Cardiac fibroblast (primary cell): ENCODE measurements around the gene CCDC85B.

Experiments used
- DNase-seq, 2 donors: peaks; one replicate each; pipeline versions ENCODE4 v3.0.0 to v3.0.0-alpha.2; 2010; ENCODE audit warnings: low read depth in 2 of 2
- H3K4me3 ChIP-seq, 2 donors: replicated peaks in 1 of 2; 1 replicate in 1 of 2; 2 replicates in 1 of 2; pipeline ENCODE4 v1.5.1; 2011; ENCODE audit warnings: low read depth in 2 of 2, low read length in 2 of 2, mild to moderate bottlenecking in 2 of 2, moderate library complexity in 1 of 2
- TF ChIP-seq, protein P1 (sequence below): IDR thresholded peaks from one replicate; pipeline ENCODE4 v1.5.1; 2011; ENCODE audit warnings: low read depth, mild to moderate bottlenecking, low read length, inconsistent platforms

The CCDC85B gene

DNA sequence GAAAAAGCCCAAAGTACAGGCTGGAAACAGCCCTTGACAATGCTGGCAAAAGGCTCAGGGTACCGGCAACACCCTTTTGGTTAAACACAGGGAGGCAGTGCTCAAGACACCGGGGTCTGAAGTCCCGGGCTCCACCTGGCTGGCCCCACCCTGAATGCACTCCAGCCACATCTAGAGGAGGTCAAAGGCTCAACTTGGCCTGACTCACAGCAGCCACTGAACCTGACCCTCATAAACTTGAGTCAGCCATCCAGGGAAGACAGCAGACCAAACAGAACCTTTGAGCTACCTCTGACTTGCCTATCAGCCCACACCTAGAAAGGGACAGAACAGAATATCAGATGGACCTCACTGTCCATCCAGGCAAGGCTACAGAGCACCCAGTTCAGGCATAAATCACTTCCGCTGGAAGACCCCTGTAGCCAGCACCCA, 36.3 kb upstream of the CCDC85B start:
- TF ChIP-seq, protein P1, sequence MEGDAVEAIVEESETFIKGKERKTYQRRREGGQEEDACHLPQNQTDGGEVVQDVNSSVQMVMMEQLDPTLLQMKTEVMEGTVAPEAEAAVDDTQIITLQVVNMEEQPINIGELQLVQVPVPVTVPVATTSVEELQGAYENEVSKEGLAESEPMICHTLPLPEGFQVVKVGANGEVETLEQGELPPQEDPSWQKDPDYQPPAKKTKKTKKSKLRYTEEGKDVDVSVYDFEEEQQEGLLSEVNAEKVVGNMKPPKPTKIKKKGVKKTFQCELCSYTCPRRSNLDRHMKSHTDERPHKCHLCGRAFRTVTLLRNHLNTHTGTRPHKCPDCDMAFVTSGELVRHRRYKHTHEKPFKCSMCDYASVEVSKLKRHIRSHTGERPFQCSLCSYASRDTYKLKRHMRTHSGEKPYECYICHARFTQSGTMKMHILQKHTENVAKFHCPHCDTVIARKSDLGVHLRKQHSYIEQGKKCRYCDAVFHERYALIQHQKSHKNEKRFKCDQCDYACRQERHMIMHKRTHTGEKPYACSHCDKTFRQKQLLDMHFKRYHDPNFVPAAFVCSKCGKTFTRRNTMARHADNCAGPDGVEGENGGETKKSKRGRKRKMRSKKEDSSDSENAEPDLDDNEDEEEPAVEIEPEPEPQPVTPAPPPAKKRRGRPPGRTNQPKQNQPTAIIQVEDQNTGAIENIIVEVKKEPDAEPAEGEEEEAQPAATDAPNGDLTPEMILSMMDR: no peak
- no peak overlapping the region for H3K4me3 ChIP-seq
- DNase-seq: no peak

DNA sequence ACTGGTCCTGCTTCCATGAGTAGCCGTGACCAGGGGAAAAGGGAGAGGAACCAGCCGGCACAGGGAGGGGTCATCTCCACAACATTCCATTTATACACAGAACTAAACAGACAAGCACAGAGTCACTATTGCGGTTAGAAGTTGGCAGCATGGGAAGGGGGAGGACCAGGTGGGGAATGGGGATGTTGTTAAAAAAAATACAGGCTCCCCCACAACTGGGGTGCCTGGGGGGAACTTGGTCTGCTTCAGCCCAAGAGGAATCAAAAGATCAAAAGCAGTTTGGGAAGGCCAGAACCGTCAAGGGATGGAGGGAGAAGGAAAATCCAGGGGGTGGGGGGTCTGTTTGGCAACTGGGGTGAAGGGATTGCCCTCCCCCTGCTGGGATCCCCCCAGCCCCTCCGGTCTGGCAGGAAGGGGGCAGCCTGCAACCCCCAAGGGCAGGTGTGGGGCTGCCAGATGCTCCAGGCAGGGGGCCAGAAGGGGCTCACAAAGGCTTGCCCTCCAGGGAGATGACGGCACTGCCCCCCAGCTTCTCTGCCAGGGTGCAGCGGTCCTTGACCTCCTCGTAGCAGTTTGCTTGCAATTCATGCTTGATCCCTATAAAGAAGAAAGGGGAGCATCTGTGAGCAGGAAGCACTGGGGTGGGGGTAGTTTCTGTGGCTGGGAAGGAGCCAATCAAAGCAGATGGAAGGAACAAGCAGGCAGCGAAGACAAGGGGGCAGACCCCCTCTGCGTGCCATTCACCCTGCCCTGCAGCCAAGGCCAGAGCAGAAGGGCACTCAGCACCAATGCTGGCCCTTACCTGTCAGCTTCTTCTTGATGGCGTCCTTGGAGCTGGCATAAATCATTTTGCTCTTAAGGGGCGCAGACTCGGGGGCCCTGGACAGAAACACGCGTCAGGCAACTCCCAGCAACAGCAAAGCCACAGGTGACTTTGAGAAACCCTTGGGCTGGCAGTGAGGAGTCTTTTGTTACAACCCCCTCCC, 35.3 kb upstream of the CCDC85B start:
- TF ChIP-seq, protein P1: no peak

DNA sequence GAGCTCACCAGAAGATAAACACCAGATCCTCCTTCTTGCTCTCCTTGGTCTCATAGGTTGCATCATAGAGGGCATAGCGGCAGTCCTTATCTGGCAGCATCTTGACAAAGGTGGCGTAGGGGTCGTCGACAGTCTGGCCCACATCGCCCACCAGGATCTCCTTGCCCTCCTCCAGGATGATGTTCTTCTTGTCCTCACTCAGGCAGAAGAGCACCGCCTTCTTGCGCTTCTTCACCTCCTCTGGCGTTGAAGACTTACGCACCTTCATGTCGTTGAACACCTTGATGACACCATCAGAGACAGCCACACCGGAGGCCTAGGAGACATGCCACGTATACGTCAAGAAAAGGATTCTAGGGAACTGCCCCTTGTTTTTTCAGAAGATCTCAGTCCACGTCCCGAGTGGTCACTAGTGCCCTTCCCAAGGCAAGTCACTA, 34.5 kb upstream of the CCDC85B start:
- no peak for DNase-seq
- H3K4me3 ChIP-seq: peak overlapping the region; percentile 92 to 99
- TF ChIP-seq, protein P1: no peak

More for the DNA sequence above, 35.3 kb upstream of the CCDC85B start:
- H3K4me3 ChIP-seq: peak overlapping the region in 1 of 2 donors; percentile 99
- DNase-seq: no peak

DNA sequence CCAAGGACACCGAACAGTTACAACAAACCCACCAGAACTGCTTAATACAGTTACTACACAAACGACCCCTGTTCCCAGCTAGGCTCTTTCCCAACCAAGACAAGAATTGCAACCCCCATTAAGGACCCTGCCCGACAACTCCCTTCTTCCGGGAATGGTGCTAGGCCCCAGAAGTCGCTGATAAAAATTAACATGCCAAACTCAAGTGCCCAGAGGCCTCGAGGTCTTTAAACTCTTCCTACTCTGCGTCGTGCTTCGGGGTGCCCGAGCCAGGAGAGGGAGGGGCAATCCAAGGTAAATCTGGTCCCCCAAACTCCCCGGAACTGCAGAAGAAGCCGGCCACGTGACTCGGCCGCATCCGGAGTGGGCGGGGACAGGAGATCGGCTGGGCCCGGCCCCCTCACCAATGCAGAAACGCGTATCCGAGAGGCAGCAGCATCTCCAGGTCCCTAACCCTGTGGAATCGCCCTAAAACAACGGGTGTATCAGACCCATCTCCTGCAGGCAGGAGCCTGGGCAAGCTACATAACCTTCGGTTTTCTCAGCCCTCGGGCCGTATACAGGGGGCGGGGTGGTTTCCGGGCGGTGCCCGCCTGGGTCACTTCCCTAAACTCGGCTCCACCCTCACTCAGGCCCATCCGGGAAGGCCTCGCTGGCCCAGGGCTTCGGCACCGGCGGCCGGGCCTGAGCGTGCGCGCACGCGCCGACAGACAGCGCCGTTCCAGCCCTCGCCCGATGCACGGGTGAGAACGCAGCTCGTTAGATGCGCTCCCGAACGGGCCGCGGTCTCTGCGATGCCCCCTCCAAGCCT, 33.6 kb upstream of the CCDC85B start:
- TF ChIP-seq, protein P1: no peak
- H3K4me3 ChIP-seq: peak overlapping the region; percentile 92 to 99
- DNase-seq: peak; percentile 68 to 73

DNA sequence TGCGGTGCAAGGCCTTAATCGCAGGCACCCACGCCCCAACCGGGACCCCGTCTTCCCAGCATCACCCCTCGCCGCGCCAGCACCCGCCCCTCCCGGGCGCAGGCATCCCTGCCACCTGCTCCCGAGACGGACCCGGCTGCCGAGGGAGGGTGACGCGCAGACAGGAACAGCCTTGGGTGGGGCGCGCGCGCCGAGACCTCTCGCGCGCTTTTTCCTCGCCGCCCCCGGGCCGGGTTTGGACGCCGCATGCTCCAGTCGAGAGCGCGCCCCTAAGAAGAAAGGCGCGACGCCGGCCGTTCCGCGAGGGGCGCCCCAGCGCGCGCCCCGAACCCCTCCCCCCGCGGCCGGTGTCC, 33.0 kb upstream of the CCDC85B start:
- DNase-seq: no peak
- TF ChIP-seq, protein P1: no peak
- H3K4me3 ChIP-seq: peak overlapping the region; percentile 92 to 99

DNA sequence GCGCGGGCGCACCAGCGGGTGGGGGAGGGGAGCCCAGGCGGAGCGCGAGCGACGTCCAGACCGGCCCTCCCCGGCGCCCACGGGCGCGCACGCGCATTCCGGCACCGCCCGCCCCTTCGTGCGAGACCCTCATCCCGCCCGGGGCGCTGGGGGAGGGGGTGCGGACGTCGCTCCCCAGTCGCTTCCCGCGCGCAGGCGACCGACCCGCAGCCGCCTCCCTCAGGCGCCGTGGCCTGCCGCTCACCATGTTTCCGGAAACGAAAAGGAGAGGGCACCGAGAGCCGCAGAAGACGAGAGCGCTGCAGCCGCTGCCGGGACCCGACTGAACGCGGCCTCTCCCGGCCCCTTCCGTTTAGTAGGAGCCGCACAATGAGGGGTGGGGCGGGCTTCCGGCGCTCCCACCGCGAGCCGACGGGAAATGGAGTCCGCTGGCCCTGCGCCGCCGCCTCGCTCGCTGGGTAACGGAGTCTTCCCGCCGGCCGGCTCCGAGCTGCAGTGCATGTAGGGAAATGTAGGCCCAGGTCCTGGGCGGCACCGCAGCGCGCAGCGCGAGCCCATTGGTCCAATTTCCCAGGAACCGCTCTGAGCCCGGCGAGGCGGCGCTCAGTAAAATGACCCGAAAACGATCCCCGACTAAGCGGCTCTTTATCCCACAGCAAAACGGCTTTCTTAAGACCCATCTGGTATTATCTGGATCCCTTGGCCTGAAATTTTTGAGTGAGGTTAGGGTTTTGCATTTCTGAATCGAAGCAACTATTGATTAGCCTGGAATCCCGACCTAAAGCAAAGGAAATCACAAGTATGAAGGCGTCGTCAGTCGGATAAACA, 32.4 kb upstream of the CCDC85B start, which contains the start of gene CFL1:
CFL1 (minus strand) TSS at position 328 of the 828 bp plus-strand sequence; CDS start at position 247, 81 bp downstream.
- DNase-seq: peak; percentile 98 to 99
- H3K4me3 ChIP-seq: peak within 1 kb of the TSS; percentile 95 to 99
- TF ChIP-seq, protein P1: no peak
